Measurements from ENCODE around the gene KCNQ1. TPM values are rescaled to one million over a fixed set of nuclear protein-coding genes. Genes with fewer than 3 reads are reported as not detected.

The KCNQ1 gene
- total RNA-seq, 5 donors from 2014 or later (not counting 1 experiment from before 2014, with no cell fraction given), result 20.9 to 32.9 (median 24.0) TPM

DNA sequence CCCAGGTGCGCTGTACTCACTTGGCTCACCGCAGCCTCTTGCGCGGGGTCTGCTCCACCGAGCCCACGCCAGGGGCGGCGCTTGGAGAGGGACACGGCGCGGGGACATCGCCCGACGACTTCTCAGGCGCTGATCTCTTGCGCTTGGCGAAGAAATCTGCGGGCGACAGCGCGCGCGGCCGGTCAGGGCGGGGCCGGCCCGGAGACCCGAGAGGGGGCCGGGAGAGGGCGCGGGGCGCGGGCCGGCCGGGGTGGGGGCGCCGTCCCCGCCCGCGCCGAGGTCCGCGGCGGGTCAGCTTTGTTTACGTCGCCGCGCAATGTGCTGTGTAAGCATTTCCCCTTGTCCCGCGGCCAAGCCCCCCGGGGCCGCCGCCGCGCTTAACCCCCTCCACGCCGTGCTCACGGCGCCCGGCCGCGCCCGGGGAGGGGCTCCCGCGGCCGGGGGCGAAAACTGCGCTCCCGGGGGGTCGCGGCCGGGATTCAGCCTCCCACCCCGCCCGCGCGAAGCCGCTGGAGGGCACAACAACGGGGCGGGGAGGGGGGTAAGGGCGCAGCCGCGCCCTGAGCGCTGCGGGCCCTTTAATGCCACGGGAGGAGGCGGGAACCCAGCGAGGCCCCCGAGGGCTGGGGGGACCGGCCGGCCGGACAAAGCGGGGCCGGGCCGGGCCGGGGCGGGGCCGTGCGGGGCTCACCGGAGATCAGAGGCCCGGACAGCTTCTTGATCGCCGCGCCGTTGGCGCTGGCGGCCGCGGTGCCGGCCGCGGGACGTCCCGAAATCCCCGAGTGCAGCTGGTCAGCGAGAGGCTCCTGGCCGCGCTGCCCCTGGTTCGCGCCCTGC is 439.4 kb downstream of the KCNQ1 start:
- Mint-ChIP-seq H3K4me1 (peaks cover 17 to 24% (median 23%) of the 10 kb centered on the region in 3 donors), H3K4me3 (peak overlapping the region in 1 of 3 donors; percentile 74), H3K9me3 (no peaks in the 10 kb centered on the region), H3K27me3 (peaks cover 0 to 7% of the 10 kb centered on the region in 2 donors), H3K27ac (no peak overlapping the region), H3K36me3 (no peaks in the 10 kb centered on the region)
- peak overlapping the region; percentile 17 to 46 for H3K4me3 ChIP-seq (ENCODE audit: control insufficient read depth in 1 of 2, extremely low read depth in 1 of 2, low read length in 1 of 2)
- WGBS (ENCODE audit: insufficient coverage), result 1% methylated on average over 111 of the region's 119 CpGs
- no peaks in the 10 kb centered on the region for H3K9me3 ChIP-seq
- ChIA-PET POLR2A (interaction anchor here in 1 of 2 donors (0.6 kb wide), 1 partner anchor 632 kb away, joined by 4 read pairs; no protein-coding TSS in a partner anchor), CTCF (no interaction called here)
- H3K27ac ChIP-seq (ENCODE audit: low read length), result no peak overlapping the region
- ATAC-seq (replicated peaks in 1 of 4) (no peak), DNase-seq (no peak)
- H3K4me1 ChIP-seq (ENCODE audit: control insufficient read depth in 1 of 2, extremely low read depth in 1 of 2, insufficient read depth in 2 of 2, low read length in 2 of 2), result peaks cover 0 to 40% of the 10 kb centered on the region in 2 experiments
- peaks cover 0 to 36% of the 10 kb centered on the region in 2 experiments for H3K27me3 ChIP-seq (replicated peaks in 1 of 2; ENCODE audit: control insufficient read depth in 2 of 2, extremely low read depth in 1 of 2, insufficient read depth in 2 of 2, low read length in 1 of 2)
- H3K36me3 ChIP-seq (ENCODE audit: control insufficient read depth in 2 of 2, extremely low read depth in 1 of 2, insufficient read depth in 1 of 2, low read length in 1 of 2), result no peaks in the 10 kb centered on the region

DNA sequence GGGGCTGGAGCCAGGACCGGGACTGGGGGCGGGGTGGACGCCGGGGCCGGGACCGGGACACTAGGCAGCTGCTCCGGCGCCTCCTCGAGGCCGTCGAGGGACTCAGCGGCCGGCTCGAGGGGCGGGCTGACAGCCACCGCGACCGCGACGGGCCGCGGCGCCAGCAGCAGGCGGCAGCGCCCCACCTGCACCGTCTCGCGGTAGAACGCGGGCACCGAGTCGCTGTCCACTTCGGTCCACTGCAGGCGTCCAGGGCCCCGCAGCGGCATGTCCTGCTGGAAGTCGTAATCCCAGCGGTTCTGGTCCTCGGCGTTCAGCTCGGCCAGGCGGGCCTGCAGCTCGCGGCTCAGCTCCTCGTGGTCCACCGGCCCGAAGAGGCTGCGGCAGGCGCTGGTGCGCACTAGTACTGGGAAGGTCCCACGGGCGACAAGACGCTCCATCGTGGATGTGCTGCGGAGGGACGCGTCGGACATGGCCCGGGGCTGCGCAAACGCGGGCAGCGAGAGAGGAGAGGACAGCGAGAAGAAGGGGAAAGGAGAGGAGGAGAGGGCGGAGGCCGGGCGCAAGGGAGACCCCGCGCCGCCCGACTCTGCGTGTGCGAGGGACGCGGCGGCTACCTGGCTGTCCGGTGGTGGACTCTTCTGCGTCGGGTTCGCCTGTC is 440.3 kb downstream of the KCNQ1 start:
- Histone ChIP-seq H3K4me3 (ENCODE audit: control insufficient read depth in 1 of 2, extremely low read depth in 1 of 2, low read length in 1 of 2) (peak overlapping the region; percentile 61 to 78), H3K36me3 (ENCODE audit: control insufficient read depth in 2 of 2, extremely low read depth in 1 of 2, insufficient read depth in 1 of 2, low read length in 1 of 2) (no peaks in the 10 kb centered on the region), H3K27ac (ENCODE audit: low read length) (no peak overlapping the region), H3K9me3 (no peaks in the 10 kb centered on the region), H3K4me1 (ENCODE audit: control insufficient read depth in 1 of 2, extremely low read depth in 1 of 2, insufficient read depth in 2 of 2, low read length in 2 of 2) (peaks cover 0 to 42% of the 10 kb centered on the region in 2 experiments), H3K27me3 (replicated peaks in 1 of 2; ENCODE audit: control insufficient read depth in 2 of 2, extremely low read depth in 1 of 2, insufficient read depth in 2 of 2, low read length in 1 of 2) (peaks cover 0 to 36% of the 10 kb centered on the region in 2 experiments)
- DNase-seq (peak in 9 of 35 experiments; percentile 8 to 60 (median 28)), ATAC-seq (replicated peaks in 1 of 4) (peak; percentile 3 to 11 (median 7))
- no peaks in the 10 kb centered on the region for H3K9me3 Mint-ChIP-seq
- H3K36me3 Mint-ChIP-seq, result no peaks in the 10 kb centered on the region
- H3K4me1 Mint-ChIP-seq, result peaks cover 17 to 26% (median 24%) of the 10 kb centered on the region in 3 donors
- peak overlapping the region; percentile 85 to 92 (median 85) for H3K4me3 Mint-ChIP-seq
- CTCF ChIA-PET, result interaction anchor here in 1 of 2 donors (0.8 kb wide), 1 partner anchor 112 kb away, joined by 3 read pairs; no protein-coding TSS in a partner anchor
- 1% methylated on average over 80 of the region's 80 CpGs for WGBS (ENCODE audit: insufficient coverage)
- H3K27me3 Mint-ChIP-seq, result peaks cover 0 to 7% of the 10 kb centered on the region in 2 donors
- POLR2A ChIA-PET, result interaction anchor here in 1 of 2 donors (0.6 kb wide), 1 partner anchor 631 kb away, joined by 4 read pairs; no protein-coding TSS in a partner anchor
- H3K27ac Mint-ChIP-seq, result peak overlapping the region; percentile 65 to 75

DNA sequence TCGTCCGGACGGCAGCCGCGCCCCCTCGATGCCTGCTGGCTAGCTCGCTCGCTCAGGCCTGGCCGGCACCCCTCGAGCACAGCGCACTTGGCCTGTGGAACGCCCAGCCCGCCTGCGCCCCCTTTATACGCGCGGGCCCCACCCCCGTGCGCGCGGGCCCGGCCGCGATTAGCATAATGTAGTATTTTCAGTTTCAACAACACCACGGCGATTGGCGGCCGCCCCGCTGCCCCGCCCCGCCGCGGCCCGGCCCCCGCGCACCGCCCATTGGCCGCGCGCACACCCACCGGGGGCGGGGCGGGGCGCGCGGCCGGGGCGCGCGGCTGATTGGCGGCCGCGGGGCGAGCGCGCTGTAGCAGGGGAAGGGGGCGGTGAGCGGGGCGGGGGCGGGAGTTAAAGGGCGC is 440.9 kb downstream of the KCNQ1 start, which contains the start of gene CDKN1C:
Gene CDKN1C, minus strand, starts transcription at position 98 of the 404 bp plus-strand sequence. CDS start 319 bp downstream, outside the sequence.
- ATAC-seq (replicated peaks in 1 of 4) (peak; percentile 88 to 90 (median 89)), DNase-seq (peak; percentile 64 to 92 (median 79))
- Mint-ChIP-seq H3K27me3 (peaks cover 0 to 7% of the 10 kb centered on the region in 2 donors), H3K36me3 (no peaks in the 10 kb centered on the region), H3K27ac (peak within 1 kb of the TSS; percentile 65 to 75), H3K9me3 (no peaks in the 10 kb centered on the region), H3K4me1 (peaks cover 17 to 27% (median 24%) of the 10 kb centered on the region in 3 donors), H3K4me3 (peak within 1 kb of the TSS; percentile 85 to 92 (median 85))
- peaks cover 0 to 35% of the 10 kb centered on the region in 2 experiments for H3K27me3 ChIP-seq (replicated peaks in 1 of 2; ENCODE audit: control insufficient read depth in 2 of 2, extremely low read depth in 1 of 2, insufficient read depth in 2 of 2, low read length in 1 of 2)
- WGBS (ENCODE audit: insufficient coverage), result under 1% methylated on average over 40 of the region's 61 CpGs
- H3K36me3 ChIP-seq (ENCODE audit: control insufficient read depth in 2 of 2, extremely low read depth in 1 of 2, insufficient read depth in 1 of 2, low read length in 1 of 2), result no peaks in the 10 kb centered on the region
- CTCF ChIA-PET, result interaction anchor here in 1 of 2 donors (3.0 kb wide), 1 partner anchor 352 kb away, joined by 32 read pairs; no protein-coding TSS in a partner anchor
- H3K27ac ChIP-seq (ENCODE audit: low read length), result no peak within 1 kb of the TSS
- peaks cover 0 to 47% of the 10 kb centered on the region in 2 experiments for H3K4me1 ChIP-seq (ENCODE audit: control insufficient read depth in 1 of 2, extremely low read depth in 1 of 2, insufficient read depth in 2 of 2, low read length in 2 of 2)
- H3K9me3 ChIP-seq, result no peaks in the 10 kb centered on the region
- POLR2A ChIA-PET, result no interaction called here
- peak within 1 kb of the TSS; percentile 61 to 78 for H3K4me3 ChIP-seq (ENCODE audit: control insufficient read depth in 1 of 2, extremely low read depth in 1 of 2, low read length in 1 of 2)

DNA sequence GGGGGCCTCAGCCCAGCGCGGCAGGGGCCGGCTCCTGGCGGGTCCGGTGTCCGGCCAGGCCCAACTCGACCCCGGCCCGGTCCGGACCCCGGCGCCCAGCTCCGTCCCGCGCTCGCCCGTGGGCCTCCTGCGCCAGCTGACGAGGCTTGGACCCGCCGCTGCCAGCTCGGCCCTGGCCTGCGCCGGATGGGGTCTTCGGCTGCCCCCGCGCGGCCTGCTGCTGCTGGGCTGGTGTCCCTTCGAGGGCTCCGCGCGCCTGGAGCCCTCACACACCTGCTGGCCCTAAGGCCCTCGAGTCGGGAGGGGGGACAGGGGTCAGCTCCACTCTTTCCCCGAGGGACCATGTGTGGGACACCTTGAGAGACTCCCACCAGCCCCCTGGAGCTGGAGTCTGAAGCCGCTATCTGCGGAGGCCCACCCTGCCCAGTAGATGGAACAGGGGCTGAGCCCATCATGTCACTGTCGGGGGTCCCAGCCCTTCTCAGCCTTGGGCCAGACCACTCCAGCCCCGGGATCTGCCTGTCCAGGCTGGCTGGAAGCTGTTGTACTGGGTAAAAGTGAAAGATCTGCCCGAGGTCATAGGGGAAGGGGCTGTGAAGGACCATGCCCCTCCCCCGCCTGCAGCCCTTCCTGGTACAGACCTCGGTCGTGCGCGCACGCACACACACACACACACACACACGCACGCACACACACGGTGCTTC is 441.5 kb downstream of the KCNQ1 start:
- ATAC-seq (replicated peaks in 1 of 4), result peak in 1 of 4 experiments; percentile 1
- no peaks in the 10 kb centered on the region for H3K9me3 ChIP-seq
- CTCF ChIA-PET, result interaction anchor here in 1 of 2 donors (3.0 kb wide), 1 partner anchor 353 kb away, joined by 32 read pairs; no protein-coding TSS in a partner anchor
- no peak overlapping the region for H3K4me3 ChIP-seq (ENCODE audit: control insufficient read depth in 1 of 2, extremely low read depth in 1 of 2, low read length in 1 of 2)
- H3K4me3 Mint-ChIP-seq, result peak overlapping the region; percentile 53 to 72 (median 54)
- 22% methylated on average over 42 of the region's 49 CpGs for WGBS (ENCODE audit: insufficient coverage)
- H3K36me3 Mint-ChIP-seq, result no peaks in the 10 kb centered on the region
- peaks cover 0 to 7% of the 10 kb centered on the region in 2 donors for H3K27me3 Mint-ChIP-seq
- no peaks in the 10 kb centered on the region for H3K36me3 ChIP-seq (ENCODE audit: control insufficient read depth in 2 of 2, extremely low read depth in 1 of 2, insufficient read depth in 1 of 2, low read length in 1 of 2)
- POLR2A ChIA-PET, result no interaction called here
- H3K27ac Mint-ChIP-seq, result peak overlapping the region in 1 of 2 donors; percentile 72
- H3K27ac ChIP-seq (ENCODE audit: low read length), result no peak overlapping the region
- H3K4me1 Mint-ChIP-seq, result peaks cover 20 to 30% (median 24%) of the 10 kb centered on the region in 3 donors
- peaks cover 4 to 53% of the 10 kb centered on the region in 2 experiments for H3K4me1 ChIP-seq (ENCODE audit: control insufficient read depth in 1 of 2, extremely low read depth in 1 of 2, insufficient read depth in 2 of 2, low read length in 2 of 2)
- H3K27me3 ChIP-seq (replicated peaks in 1 of 2; ENCODE audit: control insufficient read depth in 2 of 2, extremely low read depth in 1 of 2, insufficient read depth in 2 of 2, low read length in 1 of 2), result peaks cover 0 to 29% of the 10 kb centered on the region in 2 experiments
- H3K9me3 Mint-ChIP-seq, result no peaks in the 10 kb centered on the region
- peak in 8 of 35 experiments; percentile 17 to 36 (median 25) for DNase-seq

DNA sequence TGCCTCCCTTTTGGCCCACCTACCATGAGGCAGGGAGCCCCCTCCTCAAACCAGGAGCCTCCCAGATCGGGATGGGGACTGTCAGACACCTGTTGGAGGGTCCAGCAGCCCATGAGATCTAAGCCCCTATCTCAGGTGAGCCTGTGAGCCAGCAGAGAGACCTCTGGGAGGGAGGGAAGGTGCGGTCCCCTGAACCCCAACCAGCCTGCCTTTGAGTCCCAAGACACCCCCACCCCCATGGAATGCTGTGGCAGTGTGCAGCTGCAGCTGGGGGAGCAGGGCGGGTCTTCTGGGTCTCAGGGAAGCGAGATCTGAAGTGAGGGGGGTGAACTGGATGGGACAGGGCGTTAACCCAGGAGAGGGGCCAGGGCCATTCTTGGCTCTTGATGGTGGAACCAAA is 442.1 kb downstream of the KCNQ1 start:
- ChIA-PET POLR2A (no interaction called here), CTCF (interaction anchor here (1.2 to 3.0 kb wide), 3 partner anchors 14 to 356 kb away, joined by 3 to 32 read pairs (median 5); no protein-coding TSS in a partner anchor)
- H3K9me3 Mint-ChIP-seq, result no peaks in the 10 kb centered on the region
- no peak for ATAC-seq (replicated peaks in 1 of 4)
- no CpG with 5 or more reads among the region's 5 CpGs for WGBS (ENCODE audit: insufficient coverage)
- Histone ChIP-seq H3K9me3 (no peaks in the 10 kb centered on the region), H3K27me3 (replicated peaks in 1 of 2; ENCODE audit: control insufficient read depth in 2 of 2, extremely low read depth in 1 of 2, insufficient read depth in 2 of 2, low read length in 1 of 2) (peaks cover 0 to 26% of the 10 kb centered on the region in 2 experiments), H3K4me3 (ENCODE audit: control insufficient read depth in 1 of 2, extremely low read depth in 1 of 2, low read length in 1 of 2) (no peak overlapping the region), H3K36me3 (ENCODE audit: control insufficient read depth in 2 of 2, extremely low read depth in 1 of 2, insufficient read depth in 1 of 2, low read length in 1 of 2) (no peaks in the 10 kb centered on the region), H3K4me1 (ENCODE audit: control insufficient read depth in 1 of 2, extremely low read depth in 1 of 2, insufficient read depth in 2 of 2, low read length in 2 of 2) (peaks cover 10 to 59% of the 10 kb centered on the region in 2 experiments), H3K27ac (ENCODE audit: low read length) (no peak overlapping the region)
- DNase-seq, result no peak
- H3K27me3 Mint-ChIP-seq, result peaks cover 0 to 7% of the 10 kb centered on the region in 2 donors
- H3K4me3 Mint-ChIP-seq, result peak overlapping the region; percentile 53 to 72 (median 54)
- no peaks in the 10 kb centered on the region for H3K36me3 Mint-ChIP-seq
- peak overlapping the region in 1 of 2 donors; percentile 72 for H3K27ac Mint-ChIP-seq
- H3K4me1 Mint-ChIP-seq, result peaks cover 26 to 36% (median 28%) of the 10 kb centered on the region in 3 donors

Measured in T-cell (primary cell).